Neural progenitor cell (in vitro differentiated cells): ENCODE measurements around the gene CPD. TPM values are rescaled to one million over a fixed set of nuclear protein-coding genes. Genes with fewer than 3 reads are reported as not detected.
A peak's percentile ranks its signal among the peaks of the same experiment; 100 is the strongest.

Experiments
- DNase-seq: peaks from one replicate; pipeline ENCODE4 v3.0.0-alpha.2; 2016; ENCODE audit warnings: low spot score
- H2AFZ ChIP-seq: fragments of 200-600 bp; sonication (generic); replicated peaks from 2 replicates; pipeline ENCODE4 v1.6.1; 2016; ENCODE audit warnings: antibody characterized with exemption
- H3F3A ChIP-seq: fragments of 200-600 bp; sonication (generic); 2 replicates; pipeline ENCODE4 v1.6.1; 2016; ENCODE audit warnings: antibody characterized with exemption, low read depth
- H3K27ac ChIP-seq: fragments of 200-600 bp; sonication (generic); 2 replicates; pipeline ENCODE4 v1.5.1; 2016; ENCODE audit warnings: mild to moderate bottlenecking
- H3K27me3 ChIP-seq: fragments of 200-600 bp; sonication (generic); 2 replicates; pipeline ENCODE4 v1.6.1; 2016; ENCODE audit warnings: mild to moderate bottlenecking, moderate library complexity
- H3K36me3 ChIP-seq: fragments of 200-600 bp; sonication (generic); 2 replicates; pipeline ENCODE4 v1.5.1; 2016
- H3K4me1 ChIP-seq: fragments of 200-600 bp; sonication (generic); 2 replicates; pipeline ENCODE4 v1.6.1; 2016; ENCODE audit warnings: mixed run types
- H3K4me2 ChIP-seq: fragments of 200-600 bp; sonication (generic); 2 replicates; pipeline ENCODE4 v1.6.1; 2016
- H3K4me3 ChIP-seq: fragments of 200-600 bp; sonication (generic); 2 replicates; pipeline ENCODE4 v1.5.1; 2016
- H3K79me2 ChIP-seq: fragments of 200-600 bp; sonication (generic); 2 replicates; pipeline ENCODE4 v1.6.1; 2016; ENCODE audit warnings: low read depth
- H3K9ac ChIP-seq: fragments of 200-600 bp; sonication (generic); 2 replicates; pipeline ENCODE4 v1.6.1; 2016
- H3K9me3 ChIP-seq: fragments of 200-600 bp; sonication (generic); 2 replicates; pipeline ENCODE4 v1.5.1; 2016; ENCODE audit warnings: low read depth
- H4K20me1 ChIP-seq: fragments of 200-600 bp; sonication (generic); 2 replicates; pipeline ENCODE4 v1.6.1; 2016; ENCODE audit warnings: low read depth
- H3K27ac Mint-ChIP-seq: 3 replicates; pipeline ENCODE4 v1.8.0; 2021; ENCODE audit warnings: mixed read lengths
- H3K27me3 Mint-ChIP-seq: 2 replicates; pipeline ENCODE4 v1.8.0; 2022; ENCODE audit warnings: low read depth, mild to moderate bottlenecking, inconsistent platforms, moderate library complexity, mixed read lengths; ENCODE audit not compliant: insufficient read depth
- H3K36me3 Mint-ChIP-seq: 3 replicates; pipeline ENCODE4 v1.8.0; 2021; ENCODE audit warnings: mixed read lengths
- H3K4me1 Mint-ChIP-seq: 3 replicates; pipeline ENCODE4 v1.8.0; 2021; ENCODE audit warnings: mixed read lengths
- H3K4me3 Mint-ChIP-seq: 3 replicates; pipeline ENCODE4 v1.8.0; 2021; ENCODE audit warnings: mild to moderate bottlenecking, moderate library complexity, mixed read lengths
- H3K9me3 Mint-ChIP-seq: 3 replicates; pipeline ENCODE4 v1.8.0; 2020; ENCODE audit warnings: mixed read lengths
- CTCF ChIP-seq: fragments of 200-600 bp; sonication (generic); IDR thresholded peaks from 2 replicates; pipeline ENCODE4 v1.5.1; 2017; ENCODE audit warnings: antibody characterized with exemption, mild to moderate bottlenecking
- EZH2 ChIP-seq: fragments of 200-600 bp; sonication (generic); IDR thresholded peaks from 2 replicates; pipeline ENCODE4 v1.6.1; 2017; ENCODE audit warnings: antibody characterized with exemption, mild to moderate bottlenecking, moderate library complexity
- EZH2phosphoT487 ChIP-seq: fragments of 200-600 bp; sonication (generic); IDR thresholded peaks from 2 replicates; pipeline ENCODE4 v1.6.1; 2017; ENCODE audit warnings: antibody characterized with exemption
- total RNA-seq: library from RNA; depleted of rRNA; stranded (reverse); fragments of >200 nt; gene quantifications from 2 replicates; pipeline ENCODE4 v1.2.3, GENCODE V29; 2015; ENCODE audit warnings: low replicate concordance

The CPD gene
- total RNA-seq, 1 donor from 2014 or later: 70.8 TPM

GRCh38 chr17:30366536-30366935 is 12.2 kb upstream of the CPD start:
- Mint-ChIP-seq H3K27ac (no peak overlapping the region), H3K9me3 (peaks cover 2% of the 10 kb centered on the region), H3K27me3 (peaks cover 3% of the 10 kb centered on the region), H3K4me3 (no peak overlapping the region), H3K36me3 (no peaks in the 10 kb centered on the region), H3K4me1 (peaks cover 12% of the 10 kb centered on the region)
- H3K4me3 ChIP-seq: no peak overlapping the region
- H3K4me1 ChIP-seq: peaks cover 7% of the 10 kb centered on the region
- no peaks in the 10 kb centered on the region for H4K20me1 ChIP-seq
- H3F3A ChIP-seq: no peaks in the 10 kb centered on the region
- H3K27me3 ChIP-seq: no peaks in the 10 kb centered on the region
- no peak for DNase-seq
- H3K27ac ChIP-seq: no peak overlapping the region
- H3K36me3 ChIP-seq: no peaks in the 10 kb centered on the region
- TF ChIP-seq EZH2 (no peak), CTCF (no peak), EZH2phosphoT487 (no peak)
- no peaks in the 10 kb centered on the region for H3K9me3 ChIP-seq
- no peak overlapping the region for H3K9ac ChIP-seq
- no peak overlapping the region for H2AFZ ChIP-seq
- H3K4me2 ChIP-seq: no peak overlapping the region
- no peaks in the 10 kb centered on the region for H3K79me2 ChIP-seq

GRCh38 chr17:30368912-30369720 is 9.6 kb upstream of the CPD start:
- peaks cover 7% of the 10 kb centered on the region for H3K27me3 Mint-ChIP-seq
- peaks cover 7% of the 10 kb centered on the region for H3K4me1 ChIP-seq
- DNase-seq: no peak

GRCh38 chr17:30369995-30370394 is 8.7 kb upstream of the CPD start:
- no peak overlapping the region for H3K27ac Mint-ChIP-seq
- Histone ChIP-seq H3K4me2 (no peak overlapping the region), H3F3A (no peaks in the 10 kb centered on the region), H3K4me1 (peaks cover 7% of the 10 kb centered on the region), H4K20me1 (no peaks in the 10 kb centered on the region), H3K36me3 (no peaks in the 10 kb centered on the region), H3K4me3 (no peak overlapping the region), H3K27me3 (no peaks in the 10 kb centered on the region), H3K9ac (no peak overlapping the region), H3K79me2 (no peaks in the 10 kb centered on the region), H3K9me3 (no peaks in the 10 kb centered on the region), H3K27ac (no peak overlapping the region), H2AFZ (no peak overlapping the region)
- no peaks in the 10 kb centered on the region for H3K36me3 Mint-ChIP-seq
- no peaks in the 10 kb centered on the region for H3K9me3 Mint-ChIP-seq
- peaks cover 12% of the 10 kb centered on the region for H3K4me1 Mint-ChIP-seq
- TF ChIP-seq CTCF (no peak), EZH2 (no peak), EZH2phosphoT487 (no peak)
- no peak overlapping the region for H3K4me3 Mint-ChIP-seq
- no peak for DNase-seq
- H3K27me3 Mint-ChIP-seq: peaks cover 7% of the 10 kb centered on the region

More at GRCh38 chr17:30368912-30369720, 9.6 kb upstream of the CPD start:
- H3K4me2 ChIP-seq: peak overlapping the region; percentile 17
- no peaks in the 10 kb centered on the region for H3F3A ChIP-seq
- Mint-ChIP-seq H3K4me3 (no peak overlapping the region), H3K27ac (peak overlapping the region; percentile 67), H3K4me1 (peaks cover 12% of the 10 kb centered on the region), H3K36me3 (no peaks in the 10 kb centered on the region), H3K9me3 (no peaks in the 10 kb centered on the region)
- H3K9me3 ChIP-seq: no peaks in the 10 kb centered on the region
- H3K27me3 ChIP-seq: no peaks in the 10 kb centered on the region
- no peaks in the 10 kb centered on the region for H3K79me2 ChIP-seq
- no peak overlapping the region for H3K4me3 ChIP-seq
- peak overlapping the region; percentile 80 for H2AFZ ChIP-seq
- H4K20me1 ChIP-seq: no peaks in the 10 kb centered on the region
- no peak overlapping the region for H3K27ac ChIP-seq
- no peaks in the 10 kb centered on the region for H3K36me3 ChIP-seq
- no peak overlapping the region for H3K9ac ChIP-seq
- no peak for TF ChIP-seq EZH2
- TF ChIP-seq CTCF: no peak
- no peak for TF ChIP-seq EZH2phosphoT487
